Activated T-cell treated with anti-CD3 and anti-CD28 coated beads for 4 hours (primary cell): ENCODE results near the gene BACE1-AS.
"Not testable (repeated sequence)": the region's sequence is repeated elsewhere in the genome, so short reads cannot be mapped to it uniquely, and the experiment has no call there.

ENCODE experiments used
- DNase-seq: peaks from one replicate; pipeline ENCODE4 v3.0.0-alpha.2; 2020

Gene BACE1-AS

GRCh38 chr11:117290809-117291396 is at the start of gene BACE1-AS:
Gene BACE1-AS, plus strand, starts transcription at chr11:117291346.
- DNase-seq: no peak

- no peak for DNase-seq
Measured at GRCh38 chr11:117248341-117248740, 42.8 kb upstream of the BACE1-AS start.

DNA sequence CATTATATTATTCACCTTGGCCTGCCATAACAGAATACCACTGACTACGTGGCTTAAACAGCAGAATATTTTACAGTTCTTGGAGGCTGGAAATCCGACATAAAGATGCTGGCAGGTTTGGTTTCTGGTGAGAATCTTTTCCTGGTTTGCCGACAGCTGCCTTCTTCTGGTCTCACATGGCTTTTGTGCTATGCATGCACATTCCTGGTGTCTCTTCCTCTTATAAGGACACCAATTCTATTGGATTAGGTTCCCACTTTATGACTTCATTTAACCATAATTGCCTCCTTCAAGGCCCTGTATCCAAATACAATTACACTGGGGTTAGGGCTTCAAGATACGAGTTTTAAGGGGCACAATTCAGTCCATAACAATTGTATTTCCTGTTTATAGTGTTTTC is 41.6 kb upstream of the BACE1-AS start:
- DNase-seq: no peak

- no peak for DNase-seq
Measured at GRCh38 chr11:117251506-117251905, 39.6 kb upstream of the BACE1-AS start.

- DNase-seq: no peak
Measured at GRCh38 chr11:117255966-117256365, 35.2 kb upstream of the BACE1-AS start.

DNA sequence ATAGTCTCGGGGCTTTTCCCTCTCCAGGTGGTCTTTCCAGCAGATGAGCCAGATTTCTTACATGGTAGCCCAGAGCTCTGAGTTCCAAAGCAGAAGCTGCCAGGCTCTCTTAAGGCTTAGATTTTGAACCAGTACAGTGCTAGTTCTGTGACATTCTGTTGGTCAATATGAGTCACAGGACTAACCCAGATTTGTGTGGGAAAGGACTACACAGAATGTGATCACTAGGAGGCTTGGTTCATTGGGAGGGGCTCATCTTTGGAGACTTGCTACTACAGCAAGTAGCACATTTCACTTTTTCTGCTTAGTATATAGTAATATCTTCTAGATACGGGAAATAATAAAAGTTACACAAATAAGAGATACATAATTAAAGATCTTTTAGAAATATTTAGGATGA is 34.6 kb upstream of the BACE1-AS start:
- no peak for DNase-seq

DNA sequence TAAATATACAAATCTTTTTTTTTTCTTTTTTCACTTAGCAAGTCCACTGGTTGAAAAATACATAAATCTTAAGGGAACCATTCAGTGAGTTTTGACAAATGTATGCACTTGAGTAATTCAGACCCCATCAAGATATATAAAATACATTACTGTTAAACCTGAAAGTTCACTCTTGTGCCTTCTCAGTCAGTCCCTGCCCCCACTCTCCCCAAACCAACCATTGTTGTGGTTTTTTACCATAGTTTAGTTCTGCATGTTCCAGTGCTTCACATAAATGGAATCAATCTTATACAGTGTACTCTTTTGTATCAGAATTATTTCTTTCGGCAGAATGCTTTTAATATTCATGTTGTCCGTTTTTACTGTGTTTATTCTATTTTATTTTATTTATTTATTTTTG is 32.6 kb upstream of the BACE1-AS start:
- DNase-seq: no peak

DNA sequence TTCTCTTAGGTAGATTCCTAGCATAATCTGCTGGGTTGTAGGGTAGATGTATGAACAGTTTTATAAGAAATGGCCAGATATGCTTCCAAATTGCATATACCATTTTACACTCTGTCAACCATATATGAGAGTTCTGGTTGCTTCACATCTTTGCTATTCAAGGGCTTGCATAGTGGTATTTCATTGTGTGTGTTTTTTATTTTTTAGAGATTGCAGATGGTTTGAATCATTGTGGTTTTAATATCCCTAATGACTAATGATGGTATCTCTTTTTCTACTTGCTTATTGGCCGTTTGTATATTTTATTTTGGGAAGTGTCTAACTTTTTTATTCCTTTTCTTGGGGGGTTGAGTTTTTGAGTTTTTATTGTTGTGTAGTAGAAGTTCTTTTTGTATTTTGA is 31.7 kb upstream of the BACE1-AS start:
- no peak for DNase-seq

GRCh38 chr11:117264624-117265323 is 26.4 kb upstream of the BACE1-AS start:
- not testable (repeated sequence) for DNase-seq

DNA sequence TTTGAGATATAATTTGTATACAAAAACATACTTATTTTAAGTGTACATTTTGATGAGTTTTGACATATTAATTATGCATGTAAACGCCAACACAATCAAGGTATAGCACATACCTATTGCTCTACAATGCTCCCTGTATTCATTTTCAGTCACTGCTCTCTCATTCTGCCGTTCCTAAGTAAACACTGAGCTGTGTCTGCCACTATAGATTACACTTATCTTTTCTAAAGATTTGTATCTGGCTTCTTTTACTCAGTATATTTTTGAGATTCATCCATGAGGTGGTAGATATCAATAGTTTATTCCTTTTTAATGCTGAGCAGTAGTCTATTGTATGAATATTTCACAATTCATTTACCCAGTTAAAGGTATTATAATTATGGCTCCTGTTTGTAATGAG is 25.4 kb upstream of the BACE1-AS start:
- DNase-seq: no peak

- no peak for DNase-seq
Measured at GRCh38 chr11:117269856-117270255, 21.3 kb upstream of the BACE1-AS start.

DNA sequence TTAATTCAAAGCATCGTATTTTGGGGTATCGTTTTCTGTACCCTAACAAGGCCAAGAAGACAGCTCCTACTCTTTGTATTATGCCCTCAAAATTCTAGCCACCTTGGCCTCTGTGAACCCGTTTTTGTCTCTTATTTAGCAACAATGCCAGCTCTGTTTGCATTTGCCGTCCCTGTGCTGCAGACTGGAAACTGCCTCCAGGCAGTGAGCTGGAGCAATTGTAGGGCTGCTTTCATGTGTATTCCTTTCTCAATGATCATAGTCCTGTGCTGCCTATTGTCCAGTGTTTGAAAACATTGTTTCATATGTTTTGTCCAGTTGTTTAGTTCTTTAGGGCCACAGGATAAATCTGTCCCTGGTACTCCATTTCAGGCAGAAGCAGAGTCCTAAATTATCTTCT is 19.9 kb upstream of the BACE1-AS start:
- DNase-seq: no peak

GRCh38 chr11:117272175-117272574 is 19.0 kb upstream of the BACE1-AS start:
- DNase-seq: not testable (repeated sequence)

- no peak for DNase-seq
Measured at GRCh38 chr11:117273550-117274289, 17.4 kb upstream of the BACE1-AS start.

GRCh38 chr11:117278347-117278746 is 12.8 kb upstream of the BACE1-AS start:
- DNase-seq: no peak

DNA sequence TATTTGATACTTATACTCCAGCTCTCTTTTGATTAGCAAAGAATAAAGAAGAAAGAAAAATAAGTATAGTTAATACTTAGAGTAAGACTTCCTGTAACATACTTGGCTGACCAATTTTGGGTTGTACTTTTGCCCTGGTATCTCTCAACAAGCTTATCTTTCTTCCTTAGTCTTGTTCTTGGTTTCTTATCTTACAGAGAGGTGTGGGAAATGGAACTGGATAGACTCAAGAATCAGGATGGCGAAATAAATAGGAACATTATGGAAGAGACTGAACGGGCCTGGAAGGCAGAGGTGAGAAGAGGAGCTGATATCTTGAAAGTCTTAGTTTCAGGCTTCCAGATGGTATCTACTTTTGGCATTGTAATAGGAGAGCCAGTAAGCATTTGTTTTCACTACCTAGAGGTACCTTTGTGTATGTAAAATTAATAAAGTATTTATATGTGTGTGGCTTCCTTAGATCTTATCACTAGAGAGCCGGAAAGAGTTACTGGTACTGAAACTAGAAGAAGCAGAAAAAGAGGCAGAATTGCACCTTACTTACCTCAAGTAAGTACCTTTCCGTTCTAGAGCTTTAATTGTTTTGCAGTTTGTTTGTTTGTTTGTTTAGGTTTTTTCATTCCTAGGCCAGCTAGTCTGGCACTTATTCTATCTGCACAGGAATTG is 11.3 kb upstream of the BACE1-AS start:
- DNase-seq: no peak

DNA sequence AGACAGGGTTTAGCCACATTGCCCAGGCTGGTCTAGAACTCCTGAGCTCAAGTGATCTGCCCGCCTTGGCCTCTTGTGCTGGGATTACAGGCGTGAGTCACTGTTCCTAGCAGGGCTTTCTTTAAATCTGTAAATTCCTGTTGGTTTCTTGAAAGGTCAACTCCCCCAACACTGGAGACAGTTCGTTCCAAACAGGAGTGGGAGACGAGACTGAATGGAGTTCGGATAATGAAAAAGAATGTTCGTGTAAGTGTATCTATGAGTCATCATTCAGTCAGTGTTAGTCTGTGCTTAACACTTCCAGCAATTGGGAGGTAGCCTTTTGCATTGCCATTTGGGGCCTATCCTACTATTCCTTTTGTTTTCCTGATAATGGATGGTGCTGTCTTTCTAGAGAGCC is 10.0 kb upstream of the BACE1-AS start:
- DNase-seq: no peak

DNA sequence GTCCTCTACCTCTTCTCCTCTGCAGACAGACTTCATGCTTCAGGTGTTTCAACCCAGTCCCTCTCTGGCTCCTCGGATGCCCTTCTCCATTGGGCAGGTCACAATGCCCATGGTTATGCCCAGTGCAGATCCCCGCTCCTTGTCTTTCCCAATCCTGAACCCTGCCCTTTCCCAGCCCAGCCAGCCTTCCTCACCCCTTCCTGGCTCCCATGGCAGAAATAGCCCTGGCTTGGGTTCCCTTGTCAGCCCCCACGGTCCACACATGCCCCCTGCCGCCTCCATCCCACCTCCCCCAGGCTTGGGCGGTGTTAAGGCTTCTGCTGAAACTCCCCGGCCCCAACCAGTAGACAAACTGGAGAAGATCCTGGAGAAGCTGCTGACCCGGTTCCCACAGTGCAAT is 9.3 kb upstream of the BACE1-AS start:
- no peak for DNase-seq

DNA sequence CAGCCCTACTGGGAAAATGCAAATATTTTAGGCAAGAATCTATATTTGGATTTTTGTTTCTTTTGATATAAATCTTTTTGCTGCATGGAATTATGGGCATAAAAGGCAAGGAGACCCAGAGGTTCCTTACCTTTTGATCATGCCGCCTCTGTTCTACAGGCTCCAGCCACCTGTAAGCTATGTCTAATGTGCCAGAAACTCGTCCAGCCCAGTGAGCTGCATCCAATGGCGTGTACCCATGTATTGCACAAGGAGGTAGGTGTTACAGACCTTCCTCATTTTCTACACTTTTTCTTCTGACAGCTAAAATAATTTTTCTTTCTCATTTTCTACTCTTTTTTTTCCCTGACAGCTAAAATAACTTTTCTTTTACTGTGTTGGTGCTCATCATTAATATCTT is 8.2 kb upstream of the BACE1-AS start:
- DNase-seq: no peak

DNA sequence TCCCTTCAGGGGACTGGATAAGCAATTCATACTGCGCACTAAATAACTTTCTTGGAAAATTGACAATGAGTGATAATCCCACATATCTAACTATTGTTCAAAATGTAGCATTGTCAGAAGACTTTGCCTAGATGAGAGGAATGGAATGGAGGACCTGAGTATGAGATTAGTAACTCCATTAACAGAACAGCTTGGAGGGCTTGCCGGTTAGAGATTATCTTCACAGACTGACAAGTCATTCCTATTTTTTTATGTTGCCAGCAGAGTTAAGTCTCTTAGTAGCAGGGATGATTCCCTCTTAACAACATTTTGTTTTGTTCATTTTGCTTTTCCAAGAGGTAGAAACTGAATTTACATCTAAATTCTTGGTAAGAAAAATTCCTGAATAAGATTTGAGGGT is 7.1 kb upstream of the BACE1-AS start:
- no peak for DNase-seq

GRCh38 chr11:117286588-117286987 is 4.6 kb upstream of the BACE1-AS start:
- no peak for DNase-seq

DNA sequence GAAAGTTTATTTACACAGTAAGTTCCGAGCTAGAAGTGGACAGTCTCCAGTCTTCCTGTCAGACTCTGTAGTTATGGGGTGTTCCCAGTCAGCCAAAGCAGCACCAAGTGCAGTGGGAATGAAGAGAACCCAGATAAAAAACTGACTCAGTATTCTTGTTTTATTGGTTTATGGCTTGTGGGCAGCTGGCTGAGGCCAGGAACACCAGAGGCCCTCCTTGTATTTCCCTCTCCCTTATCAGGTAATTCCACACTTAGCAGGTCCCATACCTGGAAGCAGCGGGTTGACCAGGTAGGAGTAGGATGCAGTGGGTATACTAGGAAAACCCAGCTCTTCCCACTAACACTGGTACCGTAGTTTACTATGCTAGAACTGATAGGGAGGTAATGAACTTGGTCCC is 3.5 kb upstream of the BACE1-AS start:
- DNase-seq: no peak

- DNase-seq: no peak
Measured at GRCh38 chr11:117289795-117290194, 1.4 kb upstream of the BACE1-AS start.

DNA sequence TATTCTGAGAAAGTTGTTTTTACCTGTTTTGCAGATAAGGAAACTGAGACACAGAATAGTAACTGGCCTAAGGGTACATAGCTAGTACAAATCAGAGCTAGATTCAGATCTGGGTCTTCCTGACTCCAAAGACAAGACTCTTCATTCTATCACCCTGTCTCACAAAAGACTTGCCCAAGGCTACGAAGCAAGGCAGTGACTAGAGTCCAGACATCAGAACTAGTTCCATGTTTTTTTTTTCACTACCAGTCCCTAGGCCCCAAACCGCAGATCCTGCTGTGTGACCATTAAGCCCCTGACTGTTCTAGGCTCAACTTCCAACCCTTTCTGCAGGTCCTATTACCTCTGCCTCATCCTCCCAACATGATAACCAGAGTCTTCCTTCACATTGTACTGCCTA is 1.5 kb downstream of the BACE1-AS start:
- DNase-seq: no peak
